HepG2 (cell line): ENCODE data around the gene MARCHF2. TPM values are rescaled to one million over a fixed set of nuclear protein-coding genes. Genes with fewer than 3 reads are reported as not detected.

Experiments used
- ESRRA ChIP-seq: sonication (generic); formaldehyde crosslinking; IDR thresholded peaks from 2 replicates; pipeline ENCODE4 v1.5.1; 2020; ENCODE audit warnings: mild to moderate bottlenecking, low read depth, missing genetic modification reagents
- NR2F1 ChIP-seq, 2 experiments: fragments of 450-650 bp in 1 of 2; formaldehyde crosslinking in 1 of 2; IDR thresholded peaks; 2 replicates each; pipeline versions ENCODE4 v1.5.0 to v1.6.1; 2016 to 2020; ENCODE audit warnings: mild to moderate bottlenecking in 1 of 2, missing compliant biosample characterization in 1 of 2, missing genetic modification reagents in 1 of 2, moderate library complexity in 1 of 2
- ZNF777 ChIP-seq: sonication (generic); formaldehyde crosslinking; IDR thresholded peaks from 2 replicates; pipeline ENCODE4 v1.4.0; 2020; ENCODE audit warnings: missing genetic modification reagents
- polyA plus RNA-seq, 8 experiments: library from polyadenylated mRNA; depleted of rRNA in 3 of 8; stranded (reverse) in 7 of 8; unstranded in 1 of 8; fragments of >200 nt; fragmentation: Illumina TruSeq in 4 of 8; extraction: Trizol in 4 of 8; gene quantifications; 2 replicates each; pipeline versions ENCODE4 v1.2.1 to v1.2.3, GENCODE V29; 2011 to 2016; ENCODE audit warnings: low read depth in 4 of 8, missing spikeins in 1 of 8, mixed read lengths in 1 of 8; ENCODE audit not compliant: insufficient read depth in 1 of 8
- total RNA-seq, 5 experiments: library from RNA; depleted of rRNA; stranded (reverse); fragments of >200 nt; fragmentation: Illumina TruSeq; extraction: Trizol; gene quantifications; 2 replicates each; pipeline ENCODE4 v1.2.3, GENCODE V29; 2016; ENCODE audit warnings: low read depth in 1 of 5
- TF ChIP-seq, protein P1 (sequence below): IDR thresholded peaks from 2 replicates; pipeline ENCODE4 v1.6.1; 2016; ENCODE audit warnings: mild to moderate bottlenecking
- TF ChIP-seq, protein P2 (sequence below): sonication (generic); formaldehyde crosslinking; IDR thresholded peaks from 2 replicates; pipeline ENCODE4 v1.5.1; 2020; ENCODE audit warnings: missing genetic modification reagents, mild to moderate bottlenecking, borderline replicate concordance
- TF ChIP-seq, protein P3 (sequence below): IDR thresholded peaks from 2 replicates; pipeline ENCODE4 v1.4.0; 2020; ENCODE audit warnings: mild to moderate bottlenecking, missing genetic modification reagents
- TF ChIP-seq, protein P4 (sequence below): sonication (generic); formaldehyde crosslinking; IDR thresholded peaks from 2 replicates; pipeline ENCODE4 v1.4.0; 2020; ENCODE audit warnings: missing genetic modification reagents, borderline replicate concordance
- TF ChIP-seq, protein P5 (sequence below): sonication (generic); formaldehyde crosslinking; IDR thresholded peaks from 2 replicates; pipeline ENCODE4 v1.4.0; 2020; ENCODE audit warnings: low read depth, missing genetic modification reagents

The MARCHF2 gene
- total and polyA plus RNA-seq, 2 of the 13 experiments (the other 11 are each of a cell fraction or from before 2014, with no cell fraction given), result 12.7 to 13.0 TPM

DNA sequence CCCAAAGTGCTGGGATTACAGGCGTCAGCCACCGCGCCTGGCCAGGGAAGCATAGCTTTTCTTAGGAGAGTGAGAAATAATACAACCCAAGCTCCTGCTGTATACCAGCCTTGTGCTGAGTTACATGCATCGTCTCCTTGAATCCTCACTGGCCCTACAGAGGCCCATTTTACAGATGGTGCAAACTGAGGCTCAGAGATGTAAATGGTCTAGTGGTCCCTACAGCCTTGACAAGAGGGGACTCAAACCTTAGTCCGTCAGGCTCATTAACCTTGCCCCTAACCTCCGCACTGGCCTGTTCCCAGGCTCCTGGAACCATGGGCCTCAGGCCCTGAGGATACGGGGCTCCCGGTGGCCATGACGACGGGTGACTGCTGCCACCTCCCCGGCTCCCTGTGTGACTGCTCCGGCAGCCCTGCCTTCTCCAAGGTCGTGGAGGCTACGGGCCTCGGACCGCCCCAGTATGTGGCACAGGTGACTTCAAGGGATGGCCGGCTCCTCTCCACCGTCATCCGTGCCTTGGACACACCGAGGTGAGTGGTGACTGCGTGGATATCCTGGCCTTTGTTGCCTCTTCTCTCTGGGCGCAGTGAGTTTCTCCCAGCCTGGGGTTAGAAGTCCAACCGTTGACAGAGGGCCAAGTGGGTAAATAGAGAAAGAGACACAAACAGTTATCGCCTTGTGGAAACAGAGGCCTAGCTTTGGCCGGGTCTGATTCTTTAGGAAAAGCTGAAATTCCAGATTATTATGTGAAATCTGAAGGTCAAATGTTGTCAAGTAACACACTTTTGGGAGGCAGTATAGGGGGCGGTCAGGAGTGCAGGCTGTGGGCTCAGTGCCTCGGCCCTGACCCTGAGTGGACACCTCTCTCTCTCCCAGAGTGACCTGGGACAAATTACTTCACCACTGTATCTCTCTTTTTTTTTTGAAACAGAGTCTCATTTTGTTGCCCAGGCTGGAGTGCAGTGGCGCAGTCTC, 8.7 kb downstream of the MARCHF2 start (continued):
- 0 out of 2 replicates have a peak, but pooled peaks have one; percentile 34 for TF ChIP-seq ZNF777 (CRISPR knock-in tag)
- TF ChIP-seq, protein P1, sequence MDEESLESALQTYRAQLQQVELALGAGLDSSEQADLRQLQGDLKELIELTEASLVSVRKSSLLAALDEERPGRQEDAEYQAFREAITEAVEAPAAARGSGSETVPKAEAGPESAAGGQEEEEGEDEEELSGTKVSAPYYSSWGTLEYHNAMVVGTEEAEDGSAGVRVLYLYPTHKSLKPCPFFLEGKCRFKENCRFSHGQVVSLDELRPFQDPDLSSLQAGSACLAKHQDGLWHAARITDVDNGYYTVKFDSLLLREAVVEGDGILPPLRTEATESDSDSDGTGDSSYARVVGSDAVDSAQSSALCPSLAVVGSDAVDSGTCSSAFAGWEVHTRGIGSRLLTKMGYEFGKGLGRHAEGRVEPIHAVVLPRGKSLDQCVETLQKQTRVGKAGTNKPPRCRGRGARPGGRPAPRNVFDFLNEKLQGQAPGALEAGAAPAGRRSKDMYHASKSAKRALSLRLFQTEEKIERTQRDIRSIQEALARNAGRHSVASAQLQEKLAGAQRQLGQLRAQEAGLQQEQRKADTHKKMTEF, result peak; percentile 33; the same call in 1 of the 2 replicates
- TF ChIP-seq, protein P2, sequence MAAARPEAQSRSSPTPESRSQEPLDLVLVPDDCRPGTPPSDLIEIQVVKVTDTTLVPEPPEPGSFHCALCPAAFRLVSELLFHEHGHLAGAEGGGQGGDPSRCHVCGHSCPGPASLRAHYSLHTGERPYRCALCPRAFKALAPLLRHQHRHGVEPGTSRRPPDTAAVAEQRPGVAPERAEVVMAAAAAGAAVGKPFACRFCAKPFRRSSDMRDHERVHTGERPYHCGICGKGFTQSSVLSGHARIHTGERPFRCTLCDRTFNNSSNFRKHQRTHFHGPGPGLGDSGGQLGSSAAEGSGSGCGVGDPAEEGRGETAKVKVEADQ (CRISPR knock-in tag), result 0 out of 2 replicates have a peak, but pooled peaks have one; percentile 46
- TF ChIP-seq, protein P3, sequence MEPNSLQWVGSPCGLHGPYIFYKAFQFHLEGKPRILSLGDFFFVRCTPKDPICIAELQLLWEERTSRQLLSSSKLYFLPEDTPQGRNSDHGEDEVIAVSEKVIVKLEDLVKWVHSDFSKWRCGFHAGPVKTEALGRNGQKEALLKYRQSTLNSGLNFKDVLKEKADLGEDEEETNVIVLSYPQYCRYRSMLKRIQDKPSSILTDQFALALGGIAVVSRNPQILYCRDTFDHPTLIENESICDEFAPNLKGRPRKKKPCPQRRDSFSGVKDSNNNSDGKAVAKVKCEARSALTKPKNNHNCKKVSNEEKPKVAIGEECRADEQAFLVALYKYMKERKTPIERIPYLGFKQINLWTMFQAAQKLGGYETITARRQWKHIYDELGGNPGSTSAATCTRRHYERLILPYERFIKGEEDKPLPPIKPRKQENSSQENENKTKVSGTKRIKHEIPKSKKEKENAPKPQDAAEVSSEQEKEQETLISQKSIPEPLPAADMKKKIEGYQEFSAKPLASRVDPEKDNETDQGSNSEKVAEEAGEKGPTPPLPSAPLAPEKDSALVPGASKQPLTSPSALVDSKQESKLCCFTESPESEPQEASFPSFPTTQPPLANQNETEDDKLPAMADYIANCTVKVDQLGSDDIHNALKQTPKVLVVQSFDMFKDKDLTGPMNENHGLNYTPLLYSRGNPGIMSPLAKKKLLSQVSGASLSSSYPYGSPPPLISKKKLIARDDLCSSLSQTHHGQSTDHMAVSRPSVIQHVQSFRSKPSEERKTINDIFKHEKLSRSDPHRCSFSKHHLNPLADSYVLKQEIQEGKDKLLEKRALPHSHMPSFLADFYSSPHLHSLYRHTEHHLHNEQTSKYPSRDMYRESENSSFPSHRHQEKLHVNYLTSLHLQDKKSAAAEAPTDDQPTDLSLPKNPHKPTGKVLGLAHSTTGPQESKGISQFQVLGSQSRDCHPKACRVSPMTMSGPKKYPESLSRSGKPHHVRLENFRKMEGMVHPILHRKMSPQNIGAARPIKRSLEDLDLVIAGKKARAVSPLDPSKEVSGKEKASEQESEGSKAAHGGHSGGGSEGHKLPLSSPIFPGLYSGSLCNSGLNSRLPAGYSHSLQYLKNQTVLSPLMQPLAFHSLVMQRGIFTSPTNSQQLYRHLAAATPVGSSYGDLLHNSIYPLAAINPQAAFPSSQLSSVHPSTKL (CRISPR knock-in tag), result 0 out of 2 replicates have a peak, but pooled peaks have one; percentile 38
- TF ChIP-seq, protein P4, sequence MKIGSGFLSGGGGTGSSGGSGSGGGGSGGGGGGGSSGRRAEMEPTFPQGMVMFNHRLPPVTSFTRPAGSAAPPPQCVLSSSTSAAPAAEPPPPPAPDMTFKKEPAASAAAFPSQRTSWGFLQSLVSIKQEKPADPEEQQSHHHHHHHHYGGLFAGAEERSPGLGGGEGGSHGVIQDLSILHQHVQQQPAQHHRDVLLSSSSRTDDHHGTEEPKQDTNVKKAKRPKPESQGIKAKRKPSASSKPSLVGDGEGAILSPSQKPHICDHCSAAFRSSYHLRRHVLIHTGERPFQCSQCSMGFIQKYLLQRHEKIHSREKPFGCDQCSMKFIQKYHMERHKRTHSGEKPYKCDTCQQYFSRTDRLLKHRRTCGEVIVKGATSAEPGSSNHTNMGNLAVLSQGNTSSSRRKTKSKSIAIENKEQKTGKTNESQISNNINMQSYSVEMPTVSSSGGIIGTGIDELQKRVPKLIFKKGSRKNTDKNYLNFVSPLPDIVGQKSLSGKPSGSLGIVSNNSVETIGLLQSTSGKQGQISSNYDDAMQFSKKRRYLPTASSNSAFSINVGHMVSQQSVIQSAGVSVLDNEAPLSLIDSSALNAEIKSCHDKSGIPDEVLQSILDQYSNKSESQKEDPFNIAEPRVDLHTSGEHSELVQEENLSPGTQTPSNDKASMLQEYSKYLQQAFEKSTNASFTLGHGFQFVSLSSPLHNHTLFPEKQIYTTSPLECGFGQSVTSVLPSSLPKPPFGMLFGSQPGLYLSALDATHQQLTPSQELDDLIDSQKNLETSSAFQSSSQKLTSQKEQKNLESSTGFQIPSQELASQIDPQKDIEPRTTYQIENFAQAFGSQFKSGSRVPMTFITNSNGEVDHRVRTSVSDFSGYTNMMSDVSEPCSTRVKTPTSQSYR (CRISPR knock-in tag), result no peak
- peak; percentile 43 to 55; a peak in 2 of 4 replicates for TF ChIP-seq NR2F1 (CRISPR knock-in tag; IDR thresholded peaks at IDR 0.05)
- TF ChIP-seq ESRRA (CRISPR knock-in tag), result peak; percentile 54; the same call in 1 of the 2 replicates
- TF ChIP-seq, protein P5, sequence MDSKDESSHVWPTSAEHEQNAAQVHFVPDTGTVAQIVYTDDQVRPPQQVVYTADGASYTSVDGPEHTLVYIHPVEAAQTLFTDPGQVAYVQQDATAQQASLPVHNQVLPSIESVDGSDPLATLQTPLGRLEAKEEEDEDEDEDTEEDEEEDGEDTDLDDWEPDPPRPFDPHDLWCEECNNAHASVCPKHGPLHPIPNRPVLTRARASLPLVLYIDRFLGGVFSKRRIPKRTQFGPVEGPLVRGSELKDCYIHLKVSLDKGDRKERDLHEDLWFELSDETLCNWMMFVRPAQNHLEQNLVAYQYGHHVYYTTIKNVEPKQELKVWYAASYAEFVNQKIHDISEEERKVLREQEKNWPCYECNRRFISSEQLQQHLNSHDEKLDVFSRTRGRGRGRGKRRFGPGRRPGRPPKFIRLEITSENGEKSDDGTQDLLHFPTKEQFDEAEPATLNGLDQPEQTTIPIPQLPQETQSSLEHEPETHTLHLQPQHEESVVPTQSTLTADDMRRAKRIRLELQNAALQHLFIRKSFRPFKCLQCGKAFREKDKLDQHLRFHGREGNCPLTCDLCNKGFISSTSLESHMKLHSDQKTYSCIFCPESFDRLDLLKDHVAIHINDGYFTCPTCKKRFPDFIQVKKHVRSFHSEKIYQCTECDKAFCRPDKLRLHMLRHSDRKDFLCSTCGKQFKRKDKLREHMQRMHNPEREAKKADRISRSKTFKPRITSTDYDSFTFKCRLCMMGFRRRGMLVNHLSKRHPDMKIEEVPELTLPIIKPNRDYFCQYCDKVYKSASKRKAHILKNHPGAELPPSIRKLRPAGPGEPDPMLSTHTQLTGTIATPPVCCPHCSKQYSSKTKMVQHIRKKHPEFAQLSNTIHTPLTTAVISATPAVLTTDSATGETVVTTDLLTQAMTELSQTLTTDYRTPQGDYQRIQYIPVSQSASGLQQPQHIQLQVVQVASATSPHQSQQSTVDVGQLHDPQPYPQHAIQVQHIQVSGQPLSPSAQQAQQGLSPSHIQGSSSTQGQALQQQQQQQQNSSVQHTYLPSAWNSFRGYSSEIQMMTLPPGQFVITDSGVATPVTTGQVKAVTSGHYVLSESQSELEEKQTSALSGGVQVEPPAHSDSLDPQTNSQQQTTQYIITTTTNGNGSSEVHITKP, result peak; percentile 25; the same call in 1 of the 2 replicates
